Measurements from ENCODE around the gene SOWAHA.
A peak's percentile ranks its signal among the peaks of the same experiment; 100 is the strongest.

SOWAHA gene

DNA sequence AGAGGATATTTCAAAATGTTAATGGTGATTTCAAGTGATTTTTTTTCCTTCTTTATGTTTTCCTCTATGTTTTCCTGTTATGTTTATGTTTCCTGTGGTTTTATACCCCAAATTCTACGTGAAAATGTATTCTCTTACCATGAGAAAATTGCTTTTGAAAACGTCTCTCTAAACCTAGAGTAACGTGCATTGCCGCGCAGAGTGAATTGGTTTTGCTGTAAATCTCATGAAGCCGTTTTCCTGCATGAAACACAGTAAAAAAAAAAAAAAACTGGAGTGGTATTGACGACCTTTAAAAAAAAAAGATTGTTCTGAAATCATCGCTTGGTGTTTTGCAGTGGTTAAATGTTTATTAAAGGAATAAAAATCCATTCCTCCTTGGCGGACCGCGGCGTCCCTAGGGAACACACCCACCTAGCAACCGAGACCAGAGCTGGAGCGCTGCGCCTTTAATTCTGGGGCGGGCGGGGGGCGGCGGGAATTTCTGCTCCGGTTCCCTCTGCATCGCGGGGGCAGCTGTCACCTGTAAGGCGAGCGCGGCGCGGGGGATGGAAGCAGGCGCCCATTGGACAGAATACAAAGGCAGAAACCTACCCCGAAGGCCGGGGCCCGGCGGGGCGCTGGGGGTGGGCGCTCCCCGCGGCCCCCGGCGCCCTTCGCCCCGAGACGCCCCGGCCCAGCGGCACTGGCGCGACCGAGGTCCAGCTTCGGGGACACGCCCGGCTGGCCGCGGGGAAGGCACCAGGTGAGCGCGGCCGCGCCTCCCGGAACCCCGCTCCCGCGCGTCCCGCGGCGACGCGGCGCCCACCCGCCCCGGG lies at the start of gene SOWAHA:
TSS of gene SOWAHA (plus strand) at position 522 of the 818 bp plus-strand sequence. CDS start 320 bp downstream, outside the sequence.
- DNase-seq (ENCODE audit: low spot score): no peak

DNA sequence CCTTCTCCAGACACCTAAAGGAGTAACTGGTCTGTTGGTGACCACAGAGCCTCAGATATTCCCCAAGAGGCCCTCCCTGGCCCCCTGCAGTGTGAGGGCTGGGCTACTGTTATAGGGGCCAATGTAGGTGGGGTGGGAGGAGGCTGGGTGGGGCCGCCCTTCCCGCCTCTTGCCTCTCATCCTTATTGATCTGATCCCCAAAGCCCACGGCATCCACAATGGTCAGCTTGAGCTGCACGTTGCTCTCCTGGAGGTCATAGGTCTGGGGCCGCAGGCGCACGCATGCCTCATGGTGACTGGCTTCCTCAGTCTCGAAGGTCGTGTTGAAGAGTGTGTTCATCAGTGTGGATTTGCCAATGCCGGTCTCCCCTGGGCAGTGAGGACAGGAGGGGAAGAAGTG lies 49.1 kb upstream of the SOWAHA start:
- no peak for DNase-seq (ENCODE audit: low spot score)

DNA sequence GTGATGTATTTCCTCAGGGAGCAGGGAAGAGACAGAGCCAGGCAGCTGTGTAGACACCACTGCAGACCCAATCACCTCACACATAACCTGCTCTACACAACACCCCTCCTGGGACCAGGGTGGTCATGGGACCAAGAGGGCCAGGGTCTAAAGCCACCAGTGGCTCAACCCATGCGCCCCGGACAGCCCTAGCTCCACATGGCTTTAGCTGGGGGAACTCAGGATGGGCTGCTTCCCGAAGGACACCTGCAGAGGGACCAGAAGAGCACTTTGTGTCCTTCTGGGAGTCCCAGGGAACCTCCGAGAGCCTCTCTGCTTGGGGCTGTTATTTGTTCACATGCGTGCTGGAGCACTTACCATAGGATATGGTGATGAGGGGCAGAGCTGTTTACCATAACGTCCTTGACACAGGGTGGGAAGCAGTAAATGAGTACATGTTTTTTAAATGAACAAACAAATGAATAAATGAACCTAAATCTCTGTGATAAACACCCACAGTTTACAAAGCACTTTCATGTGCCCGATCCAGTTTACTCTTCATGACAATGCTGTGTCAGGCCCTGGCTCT lies 48.3 kb upstream of the SOWAHA start:
- no peak for DNase-seq (ENCODE audit: low spot score)

DNA sequence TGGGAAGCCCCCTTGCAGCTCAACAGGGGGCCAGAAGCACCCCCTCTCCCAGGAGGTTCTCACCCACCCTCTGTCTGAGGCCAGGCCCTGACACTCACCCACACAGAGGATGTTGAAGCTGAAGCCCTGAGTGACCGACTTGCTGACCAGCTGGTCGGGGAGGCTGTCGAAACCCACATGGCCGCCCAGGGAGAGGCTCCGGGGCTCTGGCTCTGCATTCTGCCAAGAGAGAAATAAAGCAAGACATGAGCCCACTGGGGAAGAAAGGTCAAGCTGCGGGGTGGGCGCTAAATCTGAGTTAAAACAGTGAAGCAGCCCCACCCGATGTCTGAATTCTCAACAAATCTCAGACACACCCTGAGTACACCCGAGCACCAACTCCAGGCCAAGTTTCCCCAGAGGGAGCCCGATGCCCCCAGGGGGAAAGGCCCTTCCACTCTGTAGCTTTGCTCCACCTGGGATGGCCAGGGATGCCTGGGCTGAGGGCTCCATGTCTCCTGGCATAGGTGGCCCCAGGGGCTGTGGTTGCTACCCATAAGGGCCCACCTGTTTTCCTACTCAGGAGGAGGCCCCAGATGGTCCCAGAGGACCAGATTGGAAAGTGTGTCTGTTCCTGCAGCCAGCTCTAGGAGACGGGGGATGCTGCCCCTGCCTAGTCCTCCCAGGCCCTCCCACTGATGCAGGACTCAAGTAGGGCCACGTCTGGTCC lies 47.6 kb upstream of the SOWAHA start:
- DNase-seq (ENCODE audit: low spot score): no peak

GRCh38 chr5:132766020-132766805 lies 46.9 kb upstream of the SOWAHA start:
- DNase-seq (ENCODE audit: low spot score): no peak

DNA sequence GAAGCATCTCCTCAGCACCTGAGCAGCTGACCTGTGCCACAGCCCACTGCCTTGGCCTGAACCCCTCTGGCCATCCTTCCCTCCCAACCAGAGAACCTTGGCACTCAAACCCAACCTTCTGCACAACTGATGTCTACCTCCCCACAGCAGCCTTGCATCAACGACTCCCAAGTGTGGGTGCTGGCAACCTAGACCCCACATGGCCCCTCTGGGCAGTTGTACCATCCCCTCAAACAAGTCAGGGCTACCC lies 46.4 kb upstream of the SOWAHA start:
- no peak for DNase-seq (ENCODE audit: low spot score)

DNA sequence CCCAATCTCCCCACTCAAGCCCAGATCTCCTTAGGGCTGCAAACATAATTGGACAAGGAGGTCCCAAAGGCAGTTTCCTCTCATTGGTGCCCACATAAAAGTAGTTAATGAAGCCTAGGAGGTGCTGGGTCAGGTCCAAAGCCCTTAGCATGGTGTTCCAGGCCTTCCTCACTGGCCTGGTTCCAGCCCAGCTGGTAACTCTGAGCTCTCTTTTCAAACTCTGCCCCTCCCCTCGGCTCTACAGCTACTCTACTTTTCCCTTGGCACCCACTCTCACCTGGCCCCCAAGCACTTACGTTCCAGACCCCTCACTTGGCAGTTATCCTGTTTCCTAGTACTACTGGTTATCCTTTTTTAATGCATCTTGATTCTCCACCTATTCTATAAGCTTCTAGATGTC lies 46.0 kb upstream of the SOWAHA start:
- DNase-seq (ENCODE audit: low spot score): no peak

- no peak for DNase-seq (ENCODE audit: low spot score)
Measured at GRCh38 chr5:132768485-132768868, 44.6 kb upstream of the SOWAHA start.

GRCh38 chr5:132770476-132771159 lies 42.5 kb upstream of the SOWAHA start:
- no peak for DNase-seq (ENCODE audit: low spot score)

DNA sequence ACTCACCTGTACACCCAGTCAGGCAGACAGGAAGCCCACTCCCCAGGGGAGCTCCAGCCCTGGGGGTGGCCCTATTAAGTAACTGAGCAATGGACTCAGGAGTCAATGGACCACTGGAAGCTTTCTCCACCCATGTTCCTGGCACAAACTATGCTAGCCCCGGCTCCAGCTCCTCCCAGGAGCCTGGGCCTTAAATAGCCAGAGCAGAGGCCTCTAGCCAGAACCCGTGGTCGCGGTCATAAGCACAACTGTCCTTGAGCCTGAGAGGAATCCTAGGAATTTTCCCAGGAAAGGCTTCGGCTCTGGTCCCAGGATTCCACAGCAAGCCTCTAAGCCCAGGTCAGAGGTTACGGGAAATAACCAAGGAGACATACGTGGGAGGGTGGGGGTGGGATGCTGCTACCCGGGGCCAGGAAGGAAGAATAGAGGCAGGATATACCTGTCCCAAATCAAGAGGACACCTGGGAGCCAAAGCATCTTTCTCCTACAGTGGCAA lies 41.6 kb upstream of the SOWAHA start:
- DNase-seq (ENCODE audit: low spot score): no peak

- DNase-seq (ENCODE audit: low spot score): no peak
Measured at GRCh38 chr5:132772291-132773070, 40.6 kb upstream of the SOWAHA start.

GRCh38 chr5:132773114-132773513 lies 40.0 kb upstream of the SOWAHA start:
- DNase-seq (ENCODE audit: low spot score): no peak

DNA sequence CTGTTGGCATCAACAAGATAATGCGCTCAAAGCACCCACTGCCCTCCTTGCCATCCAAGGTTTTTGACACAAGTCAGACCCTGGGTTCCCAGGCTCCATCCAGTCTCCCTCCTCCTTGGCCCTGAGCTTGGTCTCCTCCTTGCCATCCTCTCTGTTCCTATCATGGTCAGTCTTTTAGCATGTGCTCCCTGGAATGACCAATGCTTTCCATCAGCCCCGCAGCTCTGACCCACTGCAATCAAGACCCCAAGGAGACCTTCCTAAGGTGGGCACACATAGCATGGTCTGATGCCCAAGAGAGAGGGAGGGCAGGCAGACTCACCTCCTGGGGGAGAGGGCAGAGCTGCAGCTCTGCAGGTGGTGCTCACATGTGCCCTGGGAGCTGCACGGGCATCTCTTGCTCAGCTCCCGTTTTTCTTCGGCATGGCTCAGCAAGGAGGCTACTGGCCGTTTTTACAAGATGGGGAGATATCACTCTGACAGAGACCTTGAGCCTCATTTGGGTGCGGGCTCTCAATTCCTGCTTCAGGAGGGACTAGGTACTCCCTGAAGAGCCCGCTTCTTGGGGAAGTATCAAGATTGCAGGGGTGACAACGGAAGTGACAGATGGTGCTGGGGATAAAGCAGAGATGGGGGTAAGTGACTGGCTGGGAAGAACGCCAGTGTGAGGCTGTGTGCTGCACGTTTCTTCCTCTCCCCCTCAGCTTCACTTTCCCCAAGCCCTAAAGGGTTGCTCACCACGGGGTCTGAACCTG lies 39.3 kb upstream of the SOWAHA start:
- peak; percentile 66 for DNase-seq (ENCODE audit: low spot score)

GRCh38 chr5:132774406-132774805 lies 38.7 kb upstream of the SOWAHA start:
- no peak for DNase-seq (ENCODE audit: low spot score)

DNA sequence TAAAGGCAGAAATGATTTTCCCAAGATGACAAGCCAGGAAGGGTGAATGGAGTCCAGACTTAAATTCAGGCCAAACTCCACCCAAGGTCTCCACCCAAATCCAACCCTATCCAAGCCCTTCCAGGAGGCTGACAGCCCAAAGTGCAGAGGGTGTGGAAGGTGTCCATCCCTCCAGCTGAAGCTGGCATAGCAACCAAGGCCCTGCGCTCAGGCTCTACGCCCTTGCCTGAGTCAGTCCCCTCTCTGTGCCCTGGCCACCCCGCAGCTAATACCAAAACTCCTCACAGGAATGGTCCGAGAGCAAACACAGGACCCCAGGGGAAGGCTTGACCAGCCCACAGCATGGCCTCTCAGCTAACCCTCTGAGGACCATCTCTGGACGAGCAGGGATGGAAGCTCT lies 38.2 kb upstream of the SOWAHA start:
- no peak for DNase-seq (ENCODE audit: low spot score)

DNA sequence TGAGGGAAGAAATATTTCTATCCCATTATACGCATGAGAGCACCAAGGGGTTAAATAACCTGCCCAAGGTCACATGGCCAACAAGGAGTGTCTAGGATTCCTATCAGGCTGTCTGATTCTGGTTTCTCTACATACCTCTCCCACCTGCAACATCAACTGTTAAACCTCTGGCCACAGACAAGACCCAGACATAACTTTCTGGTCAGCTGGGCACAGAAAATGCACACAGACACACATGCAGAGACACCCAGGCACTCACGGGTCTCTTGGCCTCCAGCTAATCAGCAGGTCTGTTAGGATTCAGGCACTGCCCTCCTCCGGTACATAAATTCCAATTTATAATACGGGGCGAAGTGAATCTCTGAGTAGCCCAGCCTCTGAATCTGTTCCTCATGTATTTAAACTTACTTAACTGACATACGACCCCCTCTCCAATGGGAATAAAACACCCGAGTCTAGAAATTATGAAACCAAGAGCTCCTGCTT lies 37.6 kb upstream of the SOWAHA start:
- DNase-seq (ENCODE audit: low spot score): no peak

DNA sequence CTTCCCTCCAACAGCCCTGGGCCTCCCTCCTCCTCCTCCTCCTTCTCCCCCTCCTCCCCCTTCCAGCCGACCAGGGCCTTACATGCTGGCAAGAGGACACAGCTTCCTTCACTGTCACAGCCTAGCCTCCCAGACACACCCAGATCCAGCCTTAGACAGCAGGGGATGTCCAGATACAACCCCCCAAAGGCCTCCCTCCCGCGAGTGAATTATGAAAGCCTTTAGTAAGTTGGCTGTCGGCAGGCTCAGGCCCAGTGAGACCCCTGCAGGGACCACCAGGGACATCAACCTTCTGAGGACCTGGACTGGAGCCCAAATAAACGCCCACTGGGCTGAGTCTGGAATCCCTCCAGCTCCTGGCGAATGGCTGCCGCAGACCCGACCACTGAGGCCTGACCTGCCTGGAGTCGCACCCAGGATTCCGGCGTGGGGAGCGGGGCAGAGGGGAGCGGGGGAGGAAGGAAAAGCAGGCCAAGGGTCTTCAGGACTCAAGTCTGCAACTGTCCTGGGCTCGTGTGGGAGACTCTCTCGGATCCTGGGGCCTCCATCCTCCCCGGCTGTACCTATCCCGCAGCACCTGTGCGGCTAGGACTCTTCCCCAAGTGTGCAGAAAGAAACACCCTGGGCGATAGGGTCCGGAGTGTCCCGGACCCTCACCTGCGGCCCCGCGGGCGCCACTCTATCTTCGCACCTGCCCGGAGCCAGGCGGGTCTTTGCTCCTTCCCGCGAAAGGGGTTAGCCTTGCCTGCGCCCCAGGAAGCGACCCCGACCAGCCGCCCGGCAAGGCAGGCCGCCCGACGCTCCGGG lies 36.8 kb upstream of the SOWAHA start:
- peak; percentile 58 for DNase-seq (ENCODE audit: low spot score)

- no peak for DNase-seq (ENCODE audit: low spot score)
Measured at GRCh38 chr5:132776938-132777208, 36.2 kb upstream of the SOWAHA start.

GRCh38 chr5:132777209-132778069 lies 35.7 kb upstream of the SOWAHA start, which contains the start of gene SEPTIN8:
Gene SEPTIN8 (minus strand): TSS chr5:132777239. CDS start chr5:132777137, 102 bp downstream.
- DNase-seq (ENCODE audit: low spot score): peak; percentile 83

Data from D341Med (cell line).